DMS114 treated with DMSO at 0.1 percent for 48 hours (cell line): Measurements from ENCODE around the gene FERD3L.
"Not testable (repeated sequence)": the region's sequence is repeated elsewhere in the genome, so short reads cannot be mapped to it uniquely, and the experiment has no call there.

Source experiments
- DNase-seq: peaks from one replicate; lab custom pipeline; 2025; ENCODE audit not compliant: unreplicated experiment; lab: John Stamatoyannopoulos, UW

The FERD3L gene

DNA sequence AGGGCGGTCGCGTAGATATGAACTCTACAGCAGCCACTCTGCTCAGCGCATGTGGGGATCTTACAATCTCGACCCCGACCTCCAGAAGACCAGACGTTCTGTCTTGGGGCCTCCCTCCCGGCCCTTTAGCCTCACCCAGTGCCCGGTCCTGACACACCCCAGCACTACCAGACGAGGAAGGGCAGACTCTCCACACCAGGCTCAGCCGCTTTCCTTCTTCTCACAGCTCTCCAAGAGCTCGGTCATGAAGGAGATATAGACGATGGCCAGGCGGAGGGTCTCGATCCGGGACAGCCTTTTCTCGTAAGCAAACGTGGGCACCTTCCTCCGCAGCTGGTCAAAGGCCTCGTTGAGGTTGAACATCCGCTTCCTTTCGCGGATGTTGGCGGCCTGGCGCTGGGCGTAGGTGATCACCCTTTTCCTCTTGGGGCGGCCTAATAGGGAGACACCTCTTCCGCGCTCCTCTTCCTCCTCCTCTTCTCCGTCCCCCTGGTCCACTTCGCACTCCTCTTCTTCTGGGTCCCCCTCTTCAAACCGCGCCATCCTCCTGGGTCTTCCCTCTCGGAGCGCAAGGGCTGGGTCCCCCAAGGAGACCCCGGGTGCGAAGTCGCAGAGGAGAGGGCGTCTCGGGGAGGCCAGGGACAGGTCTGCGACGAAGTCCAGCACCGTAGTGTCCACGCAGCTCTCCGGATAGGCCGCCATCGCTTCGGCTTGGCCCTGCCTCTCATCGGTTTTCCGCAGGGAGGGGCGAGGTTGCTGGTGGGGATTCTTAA is at the start of gene FERD3L:
Gene FERD3L, minus strand, starts transcription at position 761 of the 773 bp plus-strand sequence. Its CDS starts 59 bp downstream, at position 702.
- DNase-seq = no peak

- not testable (repeated sequence) for DNase-seq
These were observed 49.2 kb upstream of the FERD3L start for GRCh38 chr7:19194417-19194816.

- DNase-seq = no peak
These were observed 36.4 kb upstream of the FERD3L start for GRCh38 chr7:19181634-19182033.

GRCh38 chr7:19178595-19178994 is 33.4 kb upstream of the FERD3L start:
- DNase-seq = no peak

- DNase-seq = no peak
These were observed 32.0 kb upstream of the FERD3L start for GRCh38 chr7:19177269-19177668.

DNA sequence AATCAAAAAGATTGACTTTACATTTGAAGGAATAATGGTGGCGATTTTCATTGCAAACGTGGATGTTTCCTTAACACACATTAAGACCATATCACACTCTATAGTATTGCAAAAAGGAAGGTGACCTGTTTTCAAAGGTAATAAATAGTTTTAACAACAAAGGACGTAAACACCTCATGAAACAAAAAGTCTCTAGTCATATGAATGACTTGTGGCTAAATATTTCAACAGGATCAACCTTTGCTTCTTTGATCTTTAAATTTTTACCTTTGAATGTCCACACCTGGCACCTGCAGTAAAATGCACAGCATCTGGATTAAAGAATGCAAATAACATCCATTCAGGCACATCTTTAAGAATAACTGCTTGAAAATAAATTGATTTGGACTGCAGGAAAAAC is 30.0 kb upstream of the FERD3L start:
- no peak for DNase-seq

GRCh38 chr7:19161671-19162070 is 16.4 kb upstream of the FERD3L start:
- no peak for DNase-seq

DNA sequence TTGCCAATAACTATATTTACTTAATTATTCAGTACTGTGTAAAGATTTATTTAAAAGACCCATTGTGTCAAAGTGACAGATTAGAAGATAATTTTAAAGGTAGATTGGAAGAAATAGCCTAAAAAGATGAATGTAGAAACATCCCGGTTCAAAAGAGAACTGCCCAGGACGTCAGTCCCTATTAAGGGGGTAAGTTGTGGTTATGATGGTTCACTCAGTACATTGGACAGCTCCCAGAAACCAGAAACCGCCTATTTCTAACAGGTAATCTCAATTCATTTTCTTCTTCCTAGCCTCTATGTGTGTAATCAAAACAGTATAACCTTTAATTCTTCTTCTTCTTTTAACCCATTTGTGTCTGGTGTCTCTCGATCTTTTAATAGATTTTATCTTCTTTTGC is 1.5 kb upstream of the FERD3L start:
- DNase-seq = no peak

DNA sequence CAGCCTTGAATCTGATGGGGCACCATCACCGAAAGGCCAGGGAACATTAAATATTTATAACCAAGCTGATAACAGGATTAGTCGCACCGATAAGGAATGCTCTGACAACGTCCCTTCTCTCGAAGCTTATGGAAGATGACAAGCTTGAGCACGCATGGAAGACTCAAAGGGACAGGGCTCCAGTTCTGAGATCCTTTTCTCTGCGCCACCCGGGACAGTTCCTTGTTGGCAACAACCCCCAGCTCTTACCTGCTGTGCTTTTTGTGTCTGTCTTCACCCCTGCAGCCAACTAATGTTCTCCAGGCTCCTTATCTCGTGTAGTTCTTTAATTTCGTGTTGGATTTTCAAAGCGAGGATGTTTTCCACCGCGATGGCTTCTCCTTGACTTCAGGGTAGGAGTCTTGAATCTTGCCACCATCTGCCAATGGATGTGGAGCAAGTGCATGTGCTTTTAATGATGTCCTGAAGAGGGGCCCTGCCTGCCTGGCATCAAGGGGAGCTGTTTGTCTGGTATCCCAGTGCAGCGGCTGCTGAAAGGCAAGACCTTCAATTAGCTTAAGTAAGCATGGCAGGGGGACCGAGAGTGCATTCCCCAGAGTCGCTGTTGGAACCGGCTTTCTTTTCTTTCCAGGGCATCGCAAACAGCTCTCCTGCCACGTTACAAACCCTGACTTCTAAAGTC is 354 bp upstream of the FERD3L start:
- no peak for DNase-seq

- DNase-seq = no peak
These were observed 1.2 kb downstream of the FERD3L start for GRCh38 chr7:19143881-19144574.

DNA sequence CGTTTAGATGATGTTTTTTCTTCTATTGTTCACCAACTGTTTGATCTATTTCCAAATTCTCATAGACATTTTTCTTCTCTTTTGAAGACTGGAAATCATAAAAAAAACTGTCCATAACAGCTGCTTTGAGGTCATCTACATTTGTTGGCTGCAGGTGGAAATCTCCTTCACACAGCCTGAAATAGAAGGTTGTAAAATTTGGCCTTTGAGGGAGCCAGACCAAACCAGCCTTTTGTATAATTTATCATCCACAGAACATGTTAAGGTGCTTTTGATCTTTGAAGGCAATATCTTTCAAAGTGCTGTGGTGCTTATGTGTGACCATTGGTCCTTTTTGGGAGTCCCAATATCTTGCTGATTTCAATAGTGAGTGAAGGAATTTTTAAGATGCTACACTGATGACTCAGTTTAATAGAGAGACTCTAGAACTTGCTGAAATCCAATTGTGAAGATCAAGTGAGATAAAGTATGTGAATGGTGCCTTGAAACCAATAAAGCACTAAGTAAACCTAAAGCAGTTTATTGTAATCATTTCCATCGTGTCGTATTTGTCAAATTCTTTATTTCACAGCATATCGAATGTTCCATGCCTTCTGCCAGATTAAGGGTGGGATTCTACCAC is 5.4 kb downstream of the FERD3L start:
- DNase-seq = no peak

- no peak for DNase-seq
These were observed 11.3 kb downstream of the FERD3L start for GRCh38 chr7:19133886-19134285.

DNA sequence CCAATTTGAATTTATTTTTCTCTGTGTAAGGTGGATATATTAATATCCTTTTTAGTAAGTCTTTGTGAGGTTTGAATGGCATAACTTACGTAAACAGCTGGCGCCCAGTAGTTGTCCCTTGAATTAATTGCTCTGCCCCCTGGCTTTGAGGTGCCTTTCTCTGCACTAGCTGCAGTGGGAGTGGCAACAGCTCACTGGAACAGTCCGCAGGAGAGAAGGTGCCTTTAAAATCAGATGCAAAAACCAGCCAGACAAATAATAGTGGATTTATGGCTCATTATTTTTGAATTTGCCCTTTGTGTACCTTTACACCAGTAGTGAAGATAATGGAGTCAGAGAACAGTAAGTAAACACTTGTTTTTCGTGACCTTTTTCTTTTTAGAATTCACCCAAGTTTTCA is 11.8 kb downstream of the FERD3L start:
- no peak for DNase-seq

GRCh38 chr7:19128856-19129255 is 16.4 kb downstream of the FERD3L start:
- DNase-seq = no peak

- DNase-seq = peak; percentile 56
These were observed 23.1 kb downstream of the FERD3L start for GRCh38 chr7:19121977-19122588.

DNA sequence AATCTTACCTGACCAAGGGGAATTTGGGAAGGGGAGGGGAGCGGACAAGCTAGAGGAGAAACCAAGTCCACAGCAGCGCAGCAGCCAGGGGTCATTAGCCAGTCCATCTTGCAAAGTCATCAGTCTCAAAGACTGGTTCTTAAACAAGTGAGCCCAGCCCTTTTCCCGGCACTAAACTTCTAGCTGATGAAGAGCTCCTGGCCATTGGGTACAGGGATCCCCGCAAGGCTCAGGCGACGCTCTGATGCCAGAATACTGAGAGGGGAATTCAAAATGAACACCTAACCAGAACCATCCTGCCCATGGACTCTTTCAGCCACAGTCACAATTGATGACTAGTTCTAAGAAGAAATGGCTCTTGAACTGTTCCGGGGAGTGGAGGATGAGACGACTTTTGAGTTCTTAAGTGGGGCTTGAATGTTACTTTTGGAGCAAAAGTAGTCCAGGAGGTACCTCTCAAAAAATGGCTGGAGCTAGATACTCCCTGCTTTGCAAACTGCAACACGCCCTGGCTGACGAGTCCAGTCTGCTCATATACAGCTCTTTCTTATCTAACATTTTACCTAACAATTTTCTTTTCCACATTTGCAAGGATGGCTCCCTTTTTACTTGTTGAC is 25.2 kb downstream of the FERD3L start:
- DNase-seq = no peak

DNA sequence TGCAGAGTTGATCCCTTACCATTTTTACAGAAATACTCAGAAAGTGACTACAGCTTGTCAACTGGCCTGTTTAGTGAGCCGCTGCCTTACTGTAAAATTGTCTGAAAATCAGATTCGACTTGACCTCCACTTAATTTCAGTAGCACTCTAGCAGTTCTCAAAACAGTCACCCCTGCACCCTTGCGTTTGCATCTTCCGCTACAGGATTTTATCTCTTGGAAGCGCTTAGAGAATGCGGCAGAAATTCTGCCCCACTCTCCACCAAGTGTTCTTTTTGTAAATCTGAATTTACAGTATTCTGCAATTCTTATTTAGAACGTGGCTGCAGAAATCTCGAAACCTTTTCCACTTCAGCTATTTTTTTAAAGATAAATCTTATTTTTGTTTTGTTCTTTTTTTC is 25.8 kb downstream of the FERD3L start:
- no peak for DNase-seq

DNA sequence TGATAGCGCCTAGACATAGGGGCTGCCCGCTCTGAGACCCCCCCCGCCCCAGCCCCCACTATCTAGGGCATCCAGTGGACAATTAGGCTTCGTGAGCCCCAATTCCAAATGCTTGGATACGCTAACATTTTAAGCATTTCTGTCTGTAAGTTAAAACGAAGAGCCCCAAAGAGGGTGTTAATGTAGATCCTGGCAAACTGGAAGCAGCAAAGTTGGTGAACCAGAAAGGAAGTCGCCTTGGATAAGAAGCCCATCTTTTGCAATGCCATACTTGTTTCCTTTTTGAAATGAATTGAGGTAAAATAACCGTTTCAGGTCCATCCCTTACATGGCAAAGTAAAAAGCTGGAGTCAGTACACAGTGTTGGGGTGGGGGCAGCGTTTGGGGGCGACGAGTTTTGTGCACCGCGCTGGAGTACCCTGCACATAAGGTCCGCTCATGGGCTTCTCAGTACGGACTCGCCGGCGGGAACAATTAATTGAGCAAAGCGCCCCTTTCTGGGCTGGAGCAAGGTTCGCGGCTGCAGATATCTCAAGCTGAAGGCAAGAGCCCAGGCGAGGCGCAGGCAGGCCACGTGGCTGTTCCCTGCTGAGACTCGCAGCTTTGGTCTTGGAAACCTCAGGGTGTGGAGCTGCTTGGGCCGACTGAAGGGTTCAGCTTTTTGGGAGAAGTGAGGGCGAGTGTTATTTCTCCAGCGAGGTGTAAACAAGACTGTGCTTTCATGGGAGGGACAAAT is 26.4 kb downstream of the FERD3L start:
- no peak for DNase-seq

GRCh38 chr7:19117870-19118608 is 27.2 kb downstream of the FERD3L start:
- DNase-seq = no peak
